ENCODE measurements around the gene PIGM.

Gene PIGM

GRCh38 chr1:159988006-159988405 lies 43.8 kb downstream of the PIGM start:
- H3K27me3 ChIP-seq: peaks cover 11% of the 10 kb centered on the region
- no peak for TF ChIP-seq CTCF (IDR thresholded peaks at IDR 0.05; ENCODE audit: low read depth, low read length)
- no peaks in the 10 kb centered on the region for H3K4me1 ChIP-seq
- no peak for DNase-seq
- H3K36me3 ChIP-seq: no peaks in the 10 kb centered on the region
- no peak overlapping the region for H3K4me3 ChIP-seq (ENCODE audit: low read depth, low read length)
- no peaks in the 10 kb centered on the region for H3K9me3 ChIP-seq

- Histone ChIP-seq H3K27me3 (peaks cover 11% of the 10 kb centered on the region), H3K4me1 (no peaks in the 10 kb centered on the region), H3K36me3 (no peaks in the 10 kb centered on the region), H3K4me3 (ENCODE audit: low read depth, low read length) (no peak overlapping the region), H3K9me3 (no peaks in the 10 kb centered on the region)
- no peak for TF ChIP-seq CTCF (IDR thresholded peaks at IDR 0.05; ENCODE audit: low read depth, low read length)
- DNase-seq: no peak
Observed at GRCh38 chr1:159987186-159987585, 44.6 kb downstream of the PIGM start.

DNA sequence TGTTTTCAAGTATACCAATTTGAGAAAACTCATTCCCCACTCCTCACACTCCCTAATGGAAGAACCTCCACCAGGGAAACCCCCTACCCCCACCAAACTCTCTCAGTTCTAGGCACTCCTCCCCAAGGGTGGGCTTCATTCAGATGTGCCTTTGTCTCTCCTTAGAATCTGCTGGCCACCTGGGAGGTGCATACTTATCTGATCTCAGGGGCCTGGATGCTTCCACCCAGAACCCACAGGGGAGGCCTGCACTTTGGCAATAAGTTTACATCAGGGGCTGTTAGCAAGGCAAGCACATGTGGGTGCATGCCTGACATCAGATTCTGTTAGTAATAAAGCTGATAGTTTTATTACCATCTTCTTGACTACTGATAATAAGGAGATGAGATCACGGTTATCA lies 45.3 kb downstream of the PIGM start:
- no peak overlapping the region for H3K4me3 ChIP-seq (ENCODE audit: low read depth, low read length)
- DNase-seq: no peak
- H3K27me3 ChIP-seq: peaks cover 4% of the 10 kb centered on the region
- no peaks in the 10 kb centered on the region for H3K4me1 ChIP-seq
- H3K9me3 ChIP-seq: no peaks in the 10 kb centered on the region
- H3K36me3 ChIP-seq: no peaks in the 10 kb centered on the region
- no peak for TF ChIP-seq CTCF (IDR thresholded peaks at IDR 0.05; ENCODE audit: low read depth, low read length)

DNA sequence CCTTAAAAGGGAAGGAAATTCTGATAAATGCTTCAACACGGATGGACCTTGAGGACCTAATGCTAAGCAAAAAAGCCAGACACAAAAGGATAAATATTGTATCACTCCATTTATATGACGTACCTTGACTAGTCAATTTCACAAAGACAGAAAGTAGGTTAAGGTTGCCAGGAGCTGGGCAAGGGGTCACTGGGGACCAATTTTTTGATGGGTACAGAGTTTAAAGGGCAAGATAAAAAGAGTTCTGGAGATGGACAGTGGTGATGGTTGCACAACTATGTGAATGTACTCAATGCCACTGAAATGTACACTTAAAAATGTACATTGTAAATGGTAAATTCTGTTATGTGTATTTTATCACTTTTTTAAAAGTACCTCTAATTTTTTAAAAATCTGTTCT lies 45.7 kb downstream of the PIGM start:
- H3K4me1 ChIP-seq: no peaks in the 10 kb centered on the region
- peaks cover 4% of the 10 kb centered on the region for H3K27me3 ChIP-seq
- H3K4me3 ChIP-seq (ENCODE audit: low read depth, low read length): no peak overlapping the region
- DNase-seq: no peak
- TF ChIP-seq CTCF (IDR thresholded peaks at IDR 0.05; ENCODE audit: low read depth, low read length): no peak
- no peaks in the 10 kb centered on the region for H3K9me3 ChIP-seq
- H3K36me3 ChIP-seq: no peaks in the 10 kb centered on the region

GRCh38 chr1:159985473-159985872 lies 46.3 kb downstream of the PIGM start:
- Histone ChIP-seq H3K36me3 (no peaks in the 10 kb centered on the region), H3K4me3 (ENCODE audit: low read depth, low read length) (no peak overlapping the region), H3K4me1 (no peaks in the 10 kb centered on the region), H3K9me3 (no peaks in the 10 kb centered on the region), H3K27me3 (peaks cover 4% of the 10 kb centered on the region)
- no peak for TF ChIP-seq CTCF (IDR thresholded peaks at IDR 0.05; ENCODE audit: low read depth, low read length)
- DNase-seq: no peak

GRCh38 chr1:159983681-159984080 lies 48.1 kb downstream of the PIGM start:
- no peaks in the 10 kb centered on the region for H3K9me3 ChIP-seq
- no peaks in the 10 kb centered on the region for H3K36me3 ChIP-seq
- TF ChIP-seq CTCF (IDR thresholded peaks at IDR 0.05; ENCODE audit: low read depth, low read length): no peak
- H3K4me3 ChIP-seq (ENCODE audit: low read depth, low read length): no peak overlapping the region
- no peaks in the 10 kb centered on the region for H3K4me1 ChIP-seq
- peaks cover 16% of the 10 kb centered on the region for H3K27me3 ChIP-seq
- no peak for DNase-seq

All from BE2C (cell line).